ACHN (cell line): ENCODE results near the gene EGR2.

Experiments used
- DNase-seq: peaks from one replicate; pipeline ENCODE4 v3.0.0-alpha.2; 2015
- in situ Hi-C: cut with HindIII; loops from 2 replicates; pipeline ENCODE4 v1.10.0; 2017; ENCODE audit warnings: low sequenced_read_pairs, low pct_ligation_motif_present, low pct_unique_long_range_greater_than_20kb

The EGR2 gene

GRCh38 chr10:62766386-62766785, 49.8 kb downstream of the EGR2 start:
- in situ Hi-C loops: no loop called here
- no peak for DNase-seq

GRCh38 chr10:62765726-62766125, 50.4 kb downstream of the EGR2 start:
- in situ Hi-C loops: no loop called here
- no peak for DNase-seq

GRCh38 chr10:62764011-62764410, 52.2 kb downstream of the EGR2 start:
- in situ Hi-C loops: no loop called here
- no peak for DNase-seq

- in situ Hi-C loops: no loop called here
- DNase-seq: no peak
Measured at GRCh38 chr10:62763155-62763554, 53.0 kb downstream of the EGR2 start.
